ENCODE results near the gene SLC16A2.

GRCh38 chrX:74420196-74421035, 877 bp upstream of the SLC16A2 start:
- no peak for TF ChIP-seq CTCF (IDR thresholded peaks at IDR 0.05; ENCODE audit: insufficient read depth, low read length)
- no peak for TF ChIP-seq POLR2AphosphoS5 (IDR thresholded peaks at IDR 0.05; ENCODE audit: low read depth)
- no peak for TF ChIP-seq REST (IDR thresholded peaks at IDR 0.05; ENCODE audit: insufficient replicate concordance, low read depth)
- no peak for TF ChIP-seq GABPA (IDR thresholded peaks at IDR 0.05; ENCODE audit: low read depth)
- no peak for TF ChIP-seq SPI1 (IDR thresholded peaks at IDR 0.05; ENCODE audit: borderline replicate concordance, low read depth)

All from HL-60 (cell line).